GM03348 (cell line): ENCODE results near the gene FNDC3A.
A peak's percentile ranks its signal among the peaks of the same experiment; 100 is the strongest.
"Not testable (repeated sequence)": the region's sequence is repeated elsewhere in the genome, so short reads cannot be mapped to it uniquely, and the experiment has no call there.

Experiments used
- DNase-seq: peaks from one replicate; pipeline ENCODE4 v3.0.0; 2012; ENCODE audit warnings: low spot score

FNDC3A gene

GRCh38 chr13:49097374-49097773 is 121.7 kb downstream of the FNDC3A start:
- no peak for DNase-seq

GRCh38 chr13:49098198-49098597 is 122.5 kb downstream of the FNDC3A start:
- peak; percentile 39 for DNase-seq

GRCh38 chr13:49098771-49099512 is 123.2 kb downstream of the FNDC3A start:
- DNase-seq: no peak

GRCh38 chr13:49099513-49099877 is 123.8 kb downstream of the FNDC3A start:
- DNase-seq: no peak

DNA sequence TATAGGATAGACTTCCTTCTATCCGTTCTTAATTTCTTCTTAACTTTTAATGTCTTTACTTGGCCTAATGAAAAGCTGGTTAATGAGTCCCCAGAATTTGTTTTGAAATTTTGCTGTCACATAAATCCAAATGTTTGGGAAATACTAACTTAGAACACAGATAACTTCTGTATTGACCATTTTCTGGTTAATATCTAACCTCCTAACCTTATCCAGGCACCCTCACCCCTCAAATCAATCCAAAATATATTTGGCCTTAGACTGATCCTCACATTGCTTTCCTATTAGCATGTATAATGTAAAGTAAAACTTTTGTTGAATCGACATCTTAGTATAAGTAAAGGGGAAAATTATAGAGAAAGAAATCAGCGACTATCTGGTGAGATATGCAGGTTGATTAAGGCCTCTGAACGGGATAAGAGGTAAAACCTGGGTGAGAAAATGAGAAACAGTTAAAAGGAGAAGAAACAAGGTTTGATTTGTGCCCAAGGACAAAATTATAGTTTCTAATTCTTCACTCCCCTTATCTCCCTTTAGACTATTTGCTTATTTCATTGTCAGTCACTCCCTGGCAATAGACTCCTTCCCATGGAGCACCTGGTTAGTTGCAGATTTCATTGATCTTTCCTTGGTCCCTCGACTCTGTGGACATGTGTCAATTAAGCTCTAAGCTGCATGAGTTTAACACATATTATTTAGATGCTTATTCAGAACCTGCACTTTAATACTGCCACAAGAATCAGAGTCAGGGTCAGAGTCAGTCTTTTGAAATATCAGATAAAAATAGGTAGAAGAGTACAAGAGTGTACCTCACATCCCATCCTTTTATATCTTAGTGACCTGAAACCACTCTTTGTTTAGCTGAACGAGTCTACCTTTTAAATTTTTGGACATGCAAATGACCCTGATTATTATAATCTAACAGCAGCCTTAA is 125.2 kb downstream of the FNDC3A start:
- no peak for DNase-seq

DNA sequence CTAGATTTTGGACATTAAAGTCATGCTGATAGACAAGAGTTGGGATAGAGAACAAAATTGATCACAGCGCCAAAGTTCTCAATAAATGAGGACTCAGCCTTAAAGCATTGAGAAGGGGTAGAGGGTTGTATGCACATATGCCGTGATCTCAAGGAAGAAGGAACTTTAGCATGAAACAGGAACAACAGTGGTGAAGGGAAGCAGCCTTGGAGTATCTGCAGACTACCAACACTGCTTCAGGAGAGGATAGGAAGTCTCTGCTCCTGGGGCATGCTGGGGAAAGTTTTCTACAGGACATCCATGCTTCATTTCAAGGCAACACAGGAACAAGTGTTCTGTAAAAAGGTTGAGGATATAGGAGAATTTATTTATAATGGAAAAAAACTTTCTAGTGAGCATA is 132.5 kb downstream of the FNDC3A start:
- no peak for DNase-seq

DNA sequence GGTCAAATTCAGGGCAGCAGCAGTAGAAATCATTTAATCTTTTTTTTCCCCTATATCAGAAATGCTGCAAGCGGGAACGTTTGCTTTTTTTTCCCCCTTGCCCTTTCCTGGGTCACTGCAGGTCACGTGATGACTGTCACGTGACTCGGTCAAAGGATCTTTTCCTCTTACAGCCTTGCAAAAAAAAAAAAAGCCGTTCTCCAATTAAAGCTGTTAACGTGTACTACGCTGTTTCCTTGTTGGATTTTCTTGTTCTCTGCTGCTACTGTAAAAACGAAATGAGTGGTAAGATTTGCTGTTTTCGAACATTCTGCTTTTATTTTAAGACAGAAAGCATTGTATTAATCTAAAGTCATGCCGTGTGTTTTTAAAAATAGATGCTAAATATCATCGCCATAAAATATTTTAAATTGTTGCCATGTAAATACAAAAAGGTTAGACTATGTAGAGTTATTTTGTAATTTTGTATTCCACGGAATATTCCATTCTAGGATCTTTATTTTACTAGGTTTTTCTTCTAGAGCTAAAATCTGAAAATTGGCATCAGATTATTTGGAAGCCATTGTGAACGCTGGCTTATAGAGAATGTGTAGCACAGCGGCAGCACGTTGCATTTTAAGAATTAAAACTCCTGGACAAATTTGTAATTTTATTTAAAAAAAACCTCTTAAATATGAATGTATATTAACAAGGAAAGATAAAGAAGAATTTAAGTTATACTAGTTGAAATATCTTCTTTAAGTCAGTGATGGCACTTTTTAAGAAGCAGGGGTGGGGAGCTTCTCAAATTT is 134.6 kb downstream of the FNDC3A start:
- peak; percentile 83 for DNase-seq

DNA sequence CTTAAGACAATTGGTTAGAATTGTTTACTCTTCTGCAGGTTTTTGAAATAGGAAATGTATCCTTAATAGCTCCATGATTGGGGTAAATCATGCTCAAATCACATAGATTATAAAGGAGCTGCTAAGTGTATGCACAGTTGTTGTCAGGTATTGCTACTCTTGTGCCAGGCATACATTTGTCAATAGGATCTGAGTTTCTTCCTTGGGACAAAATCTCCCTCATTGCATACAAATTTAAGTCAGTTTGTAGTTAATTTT is 135.1 kb downstream of the FNDC3A start:
- DNase-seq: no peak

DNA sequence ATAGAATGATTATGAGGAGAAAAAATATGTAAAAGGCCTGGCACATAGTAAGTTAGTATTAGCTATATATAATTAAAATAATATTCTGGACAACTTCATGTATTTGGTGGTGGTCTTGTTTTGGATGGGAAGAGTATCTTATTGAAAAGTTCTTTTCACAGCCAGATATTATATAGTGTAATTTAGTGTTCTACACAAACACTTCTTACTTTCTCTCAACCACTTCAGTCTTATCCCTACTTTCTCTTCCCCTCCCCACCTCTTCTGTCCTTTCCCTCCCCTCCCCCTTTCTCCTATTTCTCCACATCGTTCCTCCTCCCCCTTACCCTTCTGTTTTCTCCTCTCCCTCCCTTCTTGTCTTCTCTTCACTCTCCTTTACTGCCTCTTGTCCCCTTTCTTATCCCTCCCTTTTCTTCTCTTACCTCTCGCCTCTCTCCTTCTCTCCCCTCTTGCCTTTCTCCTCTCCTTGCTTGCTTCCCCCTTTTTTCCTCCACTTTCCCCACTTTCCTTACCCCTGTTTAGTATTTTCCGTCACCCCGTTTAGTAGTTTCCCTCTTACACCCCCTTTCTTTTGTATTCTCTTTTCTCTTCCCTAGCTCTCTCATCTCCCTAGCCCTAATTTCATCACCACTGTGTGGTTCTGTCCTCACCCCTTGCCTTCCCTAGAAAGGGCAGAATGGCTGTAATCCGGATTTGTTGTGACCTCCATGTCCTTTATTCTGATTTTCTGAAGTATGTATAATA is 137.2 kb downstream of the FNDC3A start:
- no peak for DNase-seq

- DNase-seq: peak; percentile 41
These were observed 138.0 kb downstream of the FNDC3A start for GRCh38 chr13:49113526-49114286.

DNA sequence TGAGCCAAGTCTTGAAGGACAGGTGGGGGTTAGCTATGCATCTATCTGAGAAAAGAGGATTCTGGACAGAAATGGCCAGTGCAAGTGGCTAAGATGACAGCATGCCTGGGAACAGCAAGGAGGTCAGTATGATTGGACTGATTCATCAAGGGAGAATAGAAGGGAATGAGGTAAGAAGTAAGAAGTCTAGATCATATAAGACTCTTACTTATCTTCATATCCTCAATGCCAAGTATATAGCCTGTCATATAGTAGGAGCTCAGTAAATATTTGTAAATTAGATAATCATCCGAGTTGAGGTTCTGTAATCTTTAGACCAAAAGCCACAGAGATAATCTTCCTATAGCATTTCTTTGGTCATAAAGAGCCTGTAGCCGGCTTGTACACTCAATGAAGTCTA is 141.2 kb downstream of the FNDC3A start:
- DNase-seq: no peak

GRCh38 chr13:49118455-49118854 is 142.7 kb downstream of the FNDC3A start:
- not testable (repeated sequence) for DNase-seq

- no peak for DNase-seq
These were observed 149.1 kb downstream of the FNDC3A start for GRCh38 chr13:49124693-49125304.

DNA sequence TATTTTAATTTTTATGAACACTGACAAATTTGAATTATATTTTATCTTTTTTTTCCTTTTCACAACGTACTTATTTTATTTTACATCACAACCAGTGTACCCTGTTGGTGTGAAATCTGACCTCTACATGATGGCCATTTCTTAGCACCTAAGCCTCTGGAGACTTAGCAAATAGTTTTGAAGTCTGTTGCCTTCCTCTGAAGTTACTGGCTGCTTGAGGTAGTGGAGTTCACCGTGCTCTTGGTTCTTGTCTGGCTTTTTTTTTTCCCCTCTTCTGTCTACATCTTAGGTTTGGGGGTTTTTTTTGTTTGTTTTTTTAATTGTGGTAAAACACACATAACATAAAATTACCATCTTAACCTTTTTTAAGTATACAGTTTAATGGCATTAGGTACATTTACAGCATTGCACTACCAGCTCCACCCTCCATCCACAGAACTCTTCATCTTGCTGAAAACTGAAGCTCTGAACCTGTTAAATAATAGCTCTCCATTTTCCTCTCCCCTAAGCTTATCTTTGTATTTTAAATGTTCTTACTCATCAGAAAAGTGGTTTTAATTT is 150.3 kb downstream of the FNDC3A start:
- DNase-seq: no peak

- no peak for DNase-seq
These were observed 156.8 kb downstream of the FNDC3A start for GRCh38 chr13:49132479-49133002.

GRCh38 chr13:49134305-49134704 is 158.6 kb downstream of the FNDC3A start:
- no peak for DNase-seq

GRCh38 chr13:49137138-49137643 is 161.5 kb downstream of the FNDC3A start:
- DNase-seq: not testable (repeated sequence)

DNA sequence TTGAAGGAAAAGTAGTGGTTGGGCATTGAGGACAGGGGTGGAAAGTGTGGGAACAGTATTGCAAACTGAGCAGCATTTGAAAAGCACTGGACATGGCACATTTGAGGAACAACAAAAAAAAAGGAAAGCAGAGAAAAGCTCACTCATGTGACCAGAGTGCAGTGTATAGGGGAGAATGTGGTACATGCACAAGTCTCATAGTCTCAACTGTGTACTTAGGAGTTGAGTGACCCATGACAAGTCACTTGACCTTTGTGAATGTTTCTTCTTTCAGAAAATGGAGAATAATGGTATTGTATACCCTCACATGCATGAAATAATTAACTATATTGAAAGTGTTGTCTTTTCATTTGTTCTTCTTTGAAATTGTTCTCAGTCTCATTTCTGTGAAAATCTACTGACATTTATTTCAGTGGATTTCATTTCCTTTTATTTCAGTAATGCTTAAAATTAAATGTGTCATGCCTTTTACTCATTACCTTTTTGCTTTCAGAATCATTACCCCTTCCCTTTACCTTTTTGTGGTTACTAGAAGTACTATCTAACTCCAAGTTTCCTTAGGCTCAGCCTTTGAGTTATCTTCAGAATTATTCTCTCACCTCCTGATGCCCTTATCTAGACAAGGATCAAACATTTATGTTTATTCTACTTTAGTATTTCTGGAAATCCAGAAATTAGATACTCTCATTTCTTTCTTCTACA is 165.3 kb downstream of the FNDC3A start:
- DNase-seq: no peak

GRCh38 chr13:49146950-49147355 is 171.2 kb downstream of the FNDC3A start:
- DNase-seq: peak; percentile 7
